Activated T-cell treated with anti-CD3 and anti-CD28 coated beads, Interleukin-2, amount 50 U/mL, for 48 hours (primary cell): ENCODE measurements around the gene PHLDB3.
A peak's percentile ranks its signal among the peaks of the same experiment; 100 is the strongest.

ENCODE experiments used
- DNase-seq, 2 experiments: peaks; one replicate each; pipeline ENCODE4 v3.0.0-alpha.2; 2020

PHLDB3 gene

GRCh38 chr19:43496960-43497359 is 7.6 kb downstream of the PHLDB3 start:
- DNase-seq = no peak

GRCh38 chr19:43495082-43495481 is 9.5 kb downstream of the PHLDB3 start:
- no peak for DNase-seq

- no peak for DNase-seq
Measured at GRCh38 chr19:43490759-43491158, 13.8 kb downstream of the PHLDB3 start.

- no peak for DNase-seq
Measured at GRCh38 chr19:43489979-43490599, 14.5 kb downstream of the PHLDB3 start.

- DNase-seq = no peak
Measured at GRCh38 chr19:43489310-43489709, 15.2 kb downstream of the PHLDB3 start.

GRCh38 chr19:43488179-43488578 is 16.4 kb downstream of the PHLDB3 start:
- DNase-seq = no peak

GRCh38 chr19:43486412-43486811 is 18.1 kb downstream of the PHLDB3 start:
- DNase-seq = no peak

GRCh38 chr19:43485951-43486350 is 18.6 kb downstream of the PHLDB3 start:
- DNase-seq = no peak

- no peak for DNase-seq
Measured at GRCh38 chr19:43483281-43483680, 21.3 kb downstream of the PHLDB3 start.

GRCh38 chr19:43482193-43482592 is 22.4 kb downstream of the PHLDB3 start:
- no peak for DNase-seq

- DNase-seq = no peak
Measured at GRCh38 chr19:43481701-43482100, 22.8 kb downstream of the PHLDB3 start.

GRCh38 chr19:43480574-43480973 is 24.0 kb downstream of the PHLDB3 start:
- DNase-seq = no peak

- DNase-seq = no peak
Measured at GRCh38 chr19:43479961-43480561, 24.5 kb downstream of the PHLDB3 start.

- no peak for DNase-seq
Measured at GRCh38 chr19:43479226-43479625, 25.3 kb downstream of the PHLDB3 start.

- no peak for DNase-seq
Measured at GRCh38 chr19:43478323-43478722, 26.2 kb downstream of the PHLDB3 start.

GRCh38 chr19:43476606-43477005 is 27.9 kb downstream of the PHLDB3 start:
- DNase-seq = no peak

- peak; percentile 96 for DNase-seq
Measured at GRCh38 chr19:43474986-43475705, 29.4 kb downstream of the PHLDB3 start.

GRCh38 chr19:43474487-43474886 is 30.1 kb downstream of the PHLDB3 start:
- no peak for DNase-seq

GRCh38 chr19:43471091-43471490 is 33.5 kb downstream of the PHLDB3 start:
- DNase-seq = no peak

GRCh38 chr19:43470288-43470687 is 34.3 kb downstream of the PHLDB3 start:
- peak; percentile 57 to 75 for DNase-seq

GRCh38 chr19:43469160-43469480 is 35.4 kb downstream of the PHLDB3 start:
- no peak for DNase-seq

- no peak for DNase-seq
Measured at GRCh38 chr19:43468354-43469159, 36.0 kb downstream of the PHLDB3 start.

- no peak for DNase-seq
Measured at GRCh38 chr19:43467730-43468129, 36.8 kb downstream of the PHLDB3 start.

GRCh38 chr19:43467276-43467675 is 37.3 kb downstream of the PHLDB3 start:
- no peak for DNase-seq
